Measurements from ENCODE around the gene EIF2D. TPM values are rescaled to one million over a fixed set of nuclear protein-coding genes. Genes with fewer than 3 reads are reported as not detected.
A peak's percentile ranks its signal among the peaks of the same experiment; 100 is the strongest.

Gene EIF2D
- total and polyA plus RNA-seq, 9 of the 15 experiments (the other 6 are each of a cell fraction or from before 2014, with no cell fraction given) = 81.1 to 138 (median 93.9) TPM

DNA sequence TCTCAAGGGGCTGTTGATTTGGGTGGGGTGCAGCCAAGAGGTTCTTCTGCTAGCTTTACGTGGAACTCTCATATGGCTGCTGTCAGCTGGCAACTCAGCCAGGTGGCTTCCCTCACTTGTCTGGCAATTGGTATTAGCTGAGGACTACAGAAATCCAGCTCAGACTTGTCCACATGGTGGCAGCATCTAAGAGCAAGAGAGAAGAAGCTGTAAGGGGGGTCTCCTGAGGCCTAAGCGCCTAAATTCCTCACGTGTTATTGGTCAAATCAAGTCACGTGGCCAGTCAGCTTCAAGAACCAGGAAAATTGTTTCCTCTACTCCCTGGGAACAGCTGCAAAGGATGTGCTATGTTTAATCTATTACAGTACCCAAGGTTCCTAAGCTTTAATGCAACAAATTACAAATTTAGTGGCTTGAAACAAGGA is 18.8 kb upstream of the EIF2D start (continued):
- TF ChIP-seq CBX3 (IDR thresholded peaks at IDR 0.05; ENCODE audit: borderline replicate concordance in 1 of 2, low read length in 2 of 2) (no peak), ZNF695 (CRISPR knock-in tag; IDR thresholded peaks at IDR 0.05) (no peak), ZNF124 (CRISPR knock-in tag; IDR thresholded peaks at IDR 0.05) (no peak), SMARCA4 (IDR thresholded peaks at IDR 0.05) (peak; percentile 27; the same call in 1 of the 2 replicates), FOS (IDR thresholded peaks at IDR 0.05; ENCODE audit: extremely low read depth, insufficient read length) (peak; percentile 20), ZBED1 (IDR thresholded peaks at IDR 0.05) (no peak), CEBPB (tag; IDR thresholded peaks at IDR 0.05) (no peak), FOSL1 (tag; conservative IDR thresholded peaks at IDR 0.05) (no peak), ZNF217 (CRISPR knock-in tag; IDR thresholded peaks at IDR 0.05) (no peak), RNF2 (IDR thresholded peaks at IDR 0.05) (no peak), MAFK (IDR thresholded peaks at IDR 0.05; ENCODE audit: low read length) (no peak), KHSRP (IDR thresholded peaks at IDR 0.05) (no peak), JUNB (CRISPR knock-in tag; conservative IDR thresholded peaks at IDR 0.05) (no peak), NFE2 (IDR thresholded peaks at IDR 0.05; ENCODE audit: low read depth) (no peak), DLX4 (CRISPR knock-in tag; IDR thresholded peaks at IDR 0.05) (no peak), REST (IDR thresholded peaks at IDR 0.05; ENCODE audit: borderline replicate concordance) (peak; percentile 82), REST (CRISPR knock-in tag; IDR thresholded peaks at IDR 0.05; ENCODE audit: low read depth) (no peak), FOXJ2 (tag; IDR thresholded peaks at IDR 0.05) (no peak), KAT2B (IDR thresholded peaks at IDR 0.05; ENCODE audit: low read depth, low read length) (no peak)
- TF ChIP-seq, protein P1, sequence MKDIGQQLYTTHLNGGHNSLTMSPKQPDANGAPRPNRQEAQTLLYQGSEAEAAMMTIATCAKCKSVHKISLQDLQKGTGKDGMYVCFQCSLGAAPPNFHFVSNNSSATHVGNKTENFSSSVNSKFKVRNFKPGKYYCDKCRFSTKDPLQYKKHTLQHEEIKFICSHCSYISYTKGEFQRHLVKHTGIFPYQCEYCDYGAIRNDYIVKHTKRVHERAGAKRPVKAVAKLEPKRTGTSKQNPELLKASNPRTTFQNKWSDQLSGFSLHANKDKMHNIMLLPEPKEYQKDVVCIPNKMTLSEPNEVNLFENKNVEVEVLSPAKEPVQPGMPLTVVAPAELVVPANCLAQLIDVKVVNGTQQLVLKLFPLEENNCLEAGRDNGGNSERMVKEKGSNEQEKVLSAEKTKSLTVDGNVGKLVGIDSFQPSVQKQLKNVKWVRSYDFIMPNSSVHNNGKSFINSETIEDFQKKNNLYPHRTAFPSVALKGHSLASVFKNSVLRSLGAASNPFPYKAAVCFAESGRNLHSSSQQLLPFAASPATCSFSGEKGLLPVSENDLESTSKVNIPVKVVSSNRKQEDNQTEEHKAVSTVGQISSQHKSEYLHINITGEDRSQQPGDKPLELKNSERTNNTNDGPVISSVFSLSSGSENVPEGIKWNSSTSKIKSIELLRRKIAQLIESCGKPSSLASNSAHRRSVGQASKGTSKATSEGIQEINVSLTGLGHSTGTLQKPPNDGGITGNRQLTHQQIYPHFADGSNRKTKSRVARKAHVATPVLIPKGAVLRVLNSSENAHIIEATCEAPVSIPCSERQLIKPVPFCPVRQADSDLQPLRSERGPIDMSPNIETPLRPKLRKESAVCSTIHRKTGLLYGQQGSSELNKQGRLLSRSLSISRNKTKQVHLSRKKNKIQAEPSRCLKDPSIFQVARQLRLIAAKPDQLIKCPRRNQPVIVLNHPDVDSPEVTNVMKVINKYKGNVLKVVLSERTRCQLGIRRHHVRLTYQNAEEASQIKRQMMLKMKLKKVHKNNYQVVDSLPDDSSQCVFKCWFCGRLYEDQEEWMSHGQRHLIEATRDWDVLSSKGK (CRISPR knock-in tag; IDR thresholded peaks at IDR 0.05) = no peak
